ENCODE measurements around the gene TFEC.
"Not testable (repeated sequence)": the region's sequence is repeated elsewhere in the genome, so short reads cannot be mapped to it uniquely, and the experiment has no call there.

TFEC gene

GRCh38 chr7:116024826-116025809, 5.4 kb downstream of the TFEC start:
- DNase-seq: no peak
- Mint-ChIP-seq H3K27ac (no peak overlapping the region), H3K4me3 (no peak overlapping the region)

GRCh38 chr7:116021237-116021636, 9.3 kb downstream of the TFEC start:
- H3K9me3 Mint-ChIP-seq: no peaks in the 10 kb centered on the region
- H3K27ac Mint-ChIP-seq: no peak overlapping the region
- no peak overlapping the region for H3K4me3 Mint-ChIP-seq
- no peaks in the 10 kb centered on the region for H3K4me1 Mint-ChIP-seq
- ATAC-seq (no peak), DNase-seq (no peak)
- H3K27me3 Mint-ChIP-seq: no peaks in the 10 kb centered on the region
- H3K36me3 Mint-ChIP-seq (ENCODE audit: low read depth): no peaks in the 10 kb centered on the region

More at GRCh38 chr7:116024826-116025809, 5.4 kb downstream of the TFEC start:
- Mint-ChIP-seq H3K36me3 (ENCODE audit: low read depth) (no peaks in the 10 kb centered on the region), H3K9me3 (no peaks in the 10 kb centered on the region), H3K4me1 (no peaks in the 10 kb centered on the region), H3K27me3 (peaks cover 6% of the 10 kb centered on the region)
- ATAC-seq: no peak

GRCh38 chr7:116018731-116019130, 11.8 kb downstream of the TFEC start:
- Mint-ChIP-seq H3K27me3 (no peaks in the 10 kb centered on the region), H3K4me3 (no peak overlapping the region), H3K4me1 (no peaks in the 10 kb centered on the region), H3K36me3 (ENCODE audit: low read depth) (no peaks in the 10 kb centered on the region), H3K27ac (no peak overlapping the region), H3K9me3 (no peaks in the 10 kb centered on the region)
- no peak for DNase-seq
- ATAC-seq: no peak

GRCh38 chr7:116013675-116014074, 16.9 kb downstream of the TFEC start:
- H3K4me1 Mint-ChIP-seq: no peaks in the 10 kb centered on the region
- no peak overlapping the region for H3K27ac Mint-ChIP-seq
- H3K27me3 Mint-ChIP-seq: no peaks in the 10 kb centered on the region
- no peak overlapping the region for H3K4me3 Mint-ChIP-seq
- ATAC-seq: no peak
- H3K9me3 Mint-ChIP-seq: no peaks in the 10 kb centered on the region
- DNase-seq: no peak
- no peaks in the 10 kb centered on the region for H3K36me3 Mint-ChIP-seq (ENCODE audit: low read depth)

GRCh38 chr7:116011584-116011983, 19.0 kb downstream of the TFEC start:
- DNase-seq (no peak), ATAC-seq (no peak)
- Mint-ChIP-seq H3K27ac (no peak overlapping the region), H3K4me3 (no peak overlapping the region), H3K9me3 (no peaks in the 10 kb centered on the region), H3K36me3 (ENCODE audit: low read depth) (no peaks in the 10 kb centered on the region), H3K27me3 (no peaks in the 10 kb centered on the region), H3K4me1 (no peaks in the 10 kb centered on the region)

GRCh38 chr7:116004762-116005161, 25.8 kb downstream of the TFEC start:
- not testable (repeated sequence) for ATAC-seq; H3K27ac Mint-ChIP-seq; H3K4me1 Mint-ChIP-seq; H3K4me3 Mint-ChIP-seq; H3K36me3 Mint-ChIP-seq (ENCODE audit: low read depth); H3K9me3 Mint-ChIP-seq; H3K27me3 Mint-ChIP-seq; DNase-seq

GRCh38 chr7:115997221-115997620, 33.3 kb downstream of the TFEC start:
- Mint-ChIP-seq H3K27me3 (no peaks in the 10 kb centered on the region), H3K9me3 (no peaks in the 10 kb centered on the region), H3K36me3 (ENCODE audit: low read depth) (no peaks in the 10 kb centered on the region), H3K4me1 (no peaks in the 10 kb centered on the region), H3K27ac (no peak overlapping the region), H3K4me3 (no peak overlapping the region)
- DNase-seq (no peak), ATAC-seq (no peak)

- H3K9me3 Mint-ChIP-seq: no peaks in the 10 kb centered on the region
- no peaks in the 10 kb centered on the region for H3K36me3 Mint-ChIP-seq (ENCODE audit: low read depth)
Measured at GRCh38 chr7:115995701-115996100, 34.9 kb downstream of the TFEC start.

GRCh38 chr7:115988401-115988800, 42.2 kb downstream of the TFEC start:
- no peak overlapping the region for H3K4me3 Mint-ChIP-seq
- no peak for DNase-seq
- ATAC-seq: no peak
- no peaks in the 10 kb centered on the region for H3K4me1 Mint-ChIP-seq
- no peaks in the 10 kb centered on the region for H3K9me3 Mint-ChIP-seq
- H3K27ac Mint-ChIP-seq: no peak overlapping the region
- no peaks in the 10 kb centered on the region for H3K27me3 Mint-ChIP-seq
- H3K36me3 Mint-ChIP-seq (ENCODE audit: low read depth): no peaks in the 10 kb centered on the region

More at GRCh38 chr7:115995701-115996100, 34.9 kb downstream of the TFEC start:
- Mint-ChIP-seq H3K4me1 (no peaks in the 10 kb centered on the region), H3K27me3 (no peaks in the 10 kb centered on the region), H3K4me3 (no peak overlapping the region), H3K27ac (no peak overlapping the region)
- no peak for DNase-seq
- no peak for ATAC-seq

GRCh38 chr7:115987486-115987885, 43.1 kb downstream of the TFEC start:
- Mint-ChIP-seq H3K4me1 (no peaks in the 10 kb centered on the region), H3K27ac (no peak overlapping the region), H3K36me3 (ENCODE audit: low read depth) (no peaks in the 10 kb centered on the region), H3K27me3 (no peaks in the 10 kb centered on the region), H3K9me3 (no peaks in the 10 kb centered on the region), H3K4me3 (no peak overlapping the region)
- DNase-seq (no peak), ATAC-seq (no peak)

- ATAC-seq (no peak), DNase-seq (no peak)
- no peaks in the 10 kb centered on the region for H3K27me3 Mint-ChIP-seq
- no peak overlapping the region for H3K27ac Mint-ChIP-seq
- H3K4me3 Mint-ChIP-seq: no peak overlapping the region
- no peaks in the 10 kb centered on the region for H3K36me3 Mint-ChIP-seq (ENCODE audit: low read depth)
- no peaks in the 10 kb centered on the region for H3K9me3 Mint-ChIP-seq
- no peaks in the 10 kb centered on the region for H3K4me1 Mint-ChIP-seq
Measured at GRCh38 chr7:115984105-115984504, 46.5 kb downstream of the TFEC start.

GRCh38 chr7:115980159-115980558, 50.4 kb downstream of the TFEC start:
- Mint-ChIP-seq H3K36me3 (ENCODE audit: low read depth) (no peaks in the 10 kb centered on the region), H3K27me3 (peaks cover 2% of the 10 kb centered on the region), H3K4me1 (no peaks in the 10 kb centered on the region), H3K27ac (no peak overlapping the region), H3K9me3 (no peaks in the 10 kb centered on the region), H3K4me3 (no peak overlapping the region)
- ATAC-seq: no peak
- DNase-seq: no peak

GRCh38 chr7:115976651-115977050, 53.9 kb downstream of the TFEC start:
- no peaks in the 10 kb centered on the region for H3K4me1 Mint-ChIP-seq
- no peak for DNase-seq
- ATAC-seq: no peak
- H3K4me3 Mint-ChIP-seq: no peak overlapping the region
- H3K27ac Mint-ChIP-seq: no peak overlapping the region
- no peaks in the 10 kb centered on the region for H3K9me3 Mint-ChIP-seq
- peaks cover 2% of the 10 kb centered on the region for H3K27me3 Mint-ChIP-seq
- H3K36me3 Mint-ChIP-seq (ENCODE audit: low read depth): no peaks in the 10 kb centered on the region

- no peak for ATAC-seq
- Mint-ChIP-seq H3K4me3 (no peak overlapping the region), H3K9me3 (no peaks in the 10 kb centered on the region), H3K27me3 (peaks cover 2% of the 10 kb centered on the region), H3K4me1 (no peaks in the 10 kb centered on the region), H3K27ac (no peak overlapping the region), H3K36me3 (ENCODE audit: low read depth) (no peaks in the 10 kb centered on the region)
- DNase-seq: no peak
Measured at GRCh38 chr7:115975766-115976165, 54.8 kb downstream of the TFEC start.

- no peaks in the 10 kb centered on the region for H3K36me3 Mint-ChIP-seq (ENCODE audit: low read depth)
- peaks cover 2% of the 10 kb centered on the region for H3K27me3 Mint-ChIP-seq
- H3K9me3 Mint-ChIP-seq: no peaks in the 10 kb centered on the region
- H3K27ac Mint-ChIP-seq: no peak overlapping the region
- DNase-seq (no peak), ATAC-seq (no peak)
- H3K4me1 Mint-ChIP-seq: no peaks in the 10 kb centered on the region
- H3K4me3 Mint-ChIP-seq: no peak overlapping the region
Measured at GRCh38 chr7:115973406-115973805, 57.2 kb downstream of the TFEC start.

Measured in activated naive CD8-positive, alpha-beta T cell treated with anti-CD3 and anti-CD28 coated beads, Interleukin-2, amount 50 U/mL, for 24 hours (primary cell).